Keratinocyte (primary cell): Measurements from ENCODE around the gene KPNA5. TPM values are rescaled to one million over a fixed set of nuclear protein-coding genes. Genes with fewer than 3 reads are reported as not detected.

ENCODE experiments used
- DNase-seq: peaks from one replicate; pipeline ENCODE4 v3.0.0-alpha.2; 2011; ENCODE audit warnings: low read depth, missing footprints, low spot score
- FAIRE-seq: peaks from 2 replicates; lab custom pipeline; 2011; peaks lifted over from hg19 to GRCh38; lab: Jason Lieb, UNC
- H2AFZ ChIP-seq: 2 replicates; pipeline ENCODE4 v1.6.0; 2012; ENCODE audit warnings: low read length, control low read depth, inconsistent platforms; ENCODE audit not compliant: control insufficient read depth
- H3K27ac ChIP-seq: 2 replicates; pipeline ENCODE4 v1.5.1; 2011; ENCODE audit warnings: low read length; ENCODE audit not compliant: control insufficient read depth, insufficient read depth
- H3K27me3 ChIP-seq: 3 replicates; pipeline ENCODE4 v1.6.0; 2011; ENCODE audit warnings: low read length; ENCODE audit not compliant: control insufficient read depth, insufficient read depth; ENCODE audit errors: extremely low read depth
- H3K36me3 ChIP-seq, 2 experiments: 2 replicates in 1 of 2; 3 replicates in 1 of 2; pipeline ENCODE4 v1.5.1; 2011; ENCODE audit warnings: low read length in 2 of 2, mild to moderate bottlenecking in 1 of 2; ENCODE audit not compliant: control insufficient read depth in 2 of 2, insufficient read depth in 2 of 2; ENCODE audit errors: extremely low read depth in 1 of 2
- H3K4me1 ChIP-seq: 3 replicates; pipeline ENCODE4 v1.5.1; 2011; ENCODE audit warnings: low read length; ENCODE audit not compliant: control insufficient read depth, insufficient read depth; ENCODE audit errors: extremely low read depth
- H3K4me2 ChIP-seq: 3 replicates; pipeline ENCODE4 v1.6.0; 2011; ENCODE audit warnings: low read depth, low read length; ENCODE audit not compliant: control insufficient read depth, insufficient read depth; ENCODE audit errors: extremely low read depth
- H3K4me3 ChIP-seq, 3 experiments: fragments of 200-600 bp in 1 of 3; sonication (generic) in 1 of 3; 2 replicates in 2 of 3; 3 replicates in 1 of 3; pipeline ENCODE4 v1.5.1; 2011 to 2016; ENCODE audit warnings: low read length in 3 of 3, mild to moderate bottlenecking in 3 of 3, control low read depth in 2 of 3, inconsistent platforms in 1 of 3, low read depth in 1 of 3, mixed read lengths in 1 of 3, mixed run types in 1 of 3, moderate library complexity in 1 of 3; ENCODE audit not compliant: control insufficient read depth in 2 of 3, insufficient read depth in 2 of 3; ENCODE audit errors: extremely low read depth in 1 of 3
- H3K79me2 ChIP-seq: 2 replicates; pipeline ENCODE4 v1.6.0; 2012; ENCODE audit warnings: low read length; ENCODE audit not compliant: control insufficient read depth, insufficient read depth
- H3K9ac ChIP-seq: 3 replicates; pipeline ENCODE4 v1.6.0; 2011; ENCODE audit warnings: low read length; ENCODE audit not compliant: control insufficient read depth, insufficient read depth; ENCODE audit errors: extremely low read depth
- H3K9me1 ChIP-seq: 3 replicates; pipeline ENCODE4 v1.6.0; 2011; ENCODE audit warnings: low read length; ENCODE audit not compliant: control insufficient read depth, insufficient read depth; ENCODE audit errors: extremely low read depth
- H3K9me3 ChIP-seq: 2 replicates; pipeline ENCODE4 v1.5.1; 2012; ENCODE audit warnings: low read depth, low read length; ENCODE audit not compliant: control insufficient read depth
- H4K20me1 ChIP-seq: 3 replicates; pipeline ENCODE4 v1.6.0; 2011; ENCODE audit warnings: low read length; ENCODE audit not compliant: control insufficient read depth, insufficient read depth; ENCODE audit errors: extremely low read depth
- CTCF ChIP-seq, 3 experiments: IDR thresholded peaks in 1 of 3; conservative IDR thresholded peaks in 1 of 3; optimal IDR thresholded peaks in 1 of 3; 2 replicates in 2 of 3; 3 replicates in 1 of 3; pipeline versions ENCODE3 to v1.5.1; 2011; ENCODE audit warnings: low read length in 3 of 3, mild to moderate bottlenecking in 3 of 3, moderate library complexity in 2 of 3, control low read depth in 1 of 3, inconsistent platforms in 1 of 3; ENCODE audit not compliant: insufficient read depth in 2 of 3; ENCODE audit errors: extremely low read depth in 1 of 3
- EZH2 ChIP-seq: IDR thresholded peaks from one replicate; pipeline ENCODE4 v1.6.1; 2012; ENCODE audit warnings: inconsistent platforms, mild to moderate bottlenecking, low read length, moderate library complexity
- dilution Hi-C: fragments of 300-500 bp; cut with MboI; formaldehyde crosslinking; loops from one replicate; pipeline ENCODE4 v1.7.0; 2020; ENCODE audit warnings: low sequenced_read_pairs; ENCODE audit not compliant: extremely low pct_ligation_motif_present
- polyA plus RNA-seq, 5 experiments: library from polyadenylated mRNA; depleted of rRNA in 3 of 5; stranded (reverse) in 3 of 5; stranded (forward) in 1 of 5; unstranded in 1 of 5; fragments of >200 nt; gene quantifications; 1 replicate in 1 of 5; 2 replicates in 3 of 5; 3 replicates in 1 of 5; pipeline versions ENCODE4 v1.2.1 to v1.2.3, GENCODE V29; 2011 to 2012; ENCODE audit warnings: missing spikeins in 2 of 5, low read depth in 1 of 5, low replicate concordance in 1 of 5

Gene KPNA5
- polyA plus RNA-seq, 1 donor (not counting 4 experiments of a cell fraction or from before 2014, with no cell fraction given): 3.1 TPM

- Histone ChIP-seq H3K9me3 (no peaks in the 10 kb centered on the region), H2AFZ (no peak overlapping the region), H4K20me1 (peaks cover 3% of the 10 kb centered on the region), H3K4me3 (no peak overlapping the region), H3K9me1 (no peaks in the 10 kb centered on the region), H3K27ac (no peak overlapping the region), H3K9ac (no peak overlapping the region), H3K36me3 (no peaks in the 10 kb centered on the region), H3K4me1 (no peaks in the 10 kb centered on the region), H3K79me2 (no peaks in the 10 kb centered on the region), H3K27me3 (peaks cover 28% of the 10 kb centered on the region), H3K4me2 (no peak overlapping the region)
- DNase-seq (no peak), FAIRE-seq (no peak)
- dilution Hi-C loops: no loop called here
- TF ChIP-seq EZH2: no peak
- no peak for TF ChIP-seq CTCF (optimal IDR thresholded peaks at IDR 0.05 in 1 of 3, IDR thresholded peaks at IDR 0.05 in 1 of 3, conservative IDR thresholded peaks at IDR 0.05 in 1 of 3; ENCODE audit: extremely low read depth in 1 of 3, insufficient read depth in 2 of 3, low read length in 3 of 3)
These were observed 80.8 kb downstream of the KPNA5 start for GRCh38 chr6:116761779-116762178.

GRCh38 chr6:116762235-116762634, 81.2 kb downstream of the KPNA5 start:
- DNase-seq: no peak
- no peaks in the 10 kb centered on the region for H3K9me1 ChIP-seq
- H2AFZ ChIP-seq: no peak overlapping the region
- no peak for FAIRE-seq
- peaks cover 31% of the 10 kb centered on the region for H3K27me3 ChIP-seq
- TF ChIP-seq CTCF (optimal IDR thresholded peaks at IDR 0.05 in 1 of 3, IDR thresholded peaks at IDR 0.05 in 1 of 3, conservative IDR thresholded peaks at IDR 0.05 in 1 of 3; ENCODE audit: extremely low read depth in 1 of 3, insufficient read depth in 2 of 3, low read length in 3 of 3): no peak
- no peak for TF ChIP-seq EZH2
- H3K9ac ChIP-seq: no peak overlapping the region
- H3K27ac ChIP-seq: no peak overlapping the region
- H3K4me3 ChIP-seq: no peak overlapping the region
- H3K36me3 ChIP-seq: no peaks in the 10 kb centered on the region
- no peaks in the 10 kb centered on the region for H3K4me1 ChIP-seq
- H4K20me1 ChIP-seq: peaks cover 3% of the 10 kb centered on the region
- dilution Hi-C loops: no loop called here
- no peaks in the 10 kb centered on the region for H3K79me2 ChIP-seq
- no peaks in the 10 kb centered on the region for H3K9me3 ChIP-seq
- no peak overlapping the region for H3K4me2 ChIP-seq
